HG03095 (cell line): Measurements from ENCODE around the gene PAWR.
"Not testable (repeated sequence)": the region's sequence is repeated elsewhere in the genome, so short reads cannot be mapped to it uniquely, and the experiment has no call there.

Experiments
- ATAC-seq: cut with Tn5 transposase; IDR thresholded peaks from one replicate; pipeline ENCODE4 v1.9.1; 2021; ENCODE audit warnings: moderate library complexity; ENCODE audit not compliant: unreplicated experiment

The PAWR gene

GRCh38 chr12:79687711-79688260 is 3.0 kb downstream of the PAWR start:
- no peak for ATAC-seq

- ATAC-seq: no peak
Measured at GRCh38 chr12:79686171-79686570, 4.6 kb downstream of the PAWR start.

- no peak for ATAC-seq
Measured at GRCh38 chr12:79685068-79685467, 5.7 kb downstream of the PAWR start.

DNA sequence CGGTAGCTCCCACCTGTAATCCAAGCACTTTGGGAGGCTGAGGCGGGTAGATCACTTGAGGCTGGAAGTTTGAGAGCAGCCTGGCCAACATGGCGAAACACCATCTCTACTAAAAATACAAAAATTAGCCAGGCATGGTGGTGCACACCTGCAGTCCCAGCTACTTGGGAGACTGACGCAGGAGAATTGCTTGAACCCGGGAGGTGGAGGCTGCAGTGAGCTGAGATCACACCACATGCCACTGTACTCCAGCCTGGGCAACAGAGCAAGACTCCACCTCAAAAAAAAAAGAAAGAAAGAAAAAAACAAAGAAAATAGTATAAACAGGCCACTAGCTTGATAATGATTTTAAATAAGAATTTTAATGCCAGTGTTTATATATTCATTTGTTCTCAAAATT is 6.4 kb downstream of the PAWR start:
- ATAC-seq: not testable (repeated sequence)

DNA sequence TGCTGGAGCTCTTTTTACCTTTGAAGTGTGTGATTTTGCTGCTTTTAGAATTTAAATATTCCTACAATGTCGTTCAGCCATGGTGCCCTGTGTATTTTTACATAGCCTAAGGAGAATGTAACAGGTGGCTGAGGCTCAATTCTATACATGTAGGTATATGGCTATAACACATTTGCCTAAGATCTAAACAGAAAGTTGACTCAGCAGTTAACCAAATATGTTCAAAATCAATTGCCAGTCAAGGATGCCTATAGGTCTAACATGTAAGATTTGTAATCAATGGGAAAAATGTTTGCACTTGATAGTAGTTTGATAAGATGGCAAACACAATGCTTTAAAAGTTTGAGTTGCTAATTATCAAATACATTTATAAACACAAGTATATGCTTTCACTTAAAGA is 8.2 kb downstream of the PAWR start:
- ATAC-seq: no peak

- ATAC-seq: no peak
Measured at GRCh38 chr12:79681008-79681590, 9.7 kb downstream of the PAWR start.

GRCh38 chr12:79680051-79680450 is 10.7 kb downstream of the PAWR start:
- no peak for ATAC-seq

GRCh38 chr12:79678306-79678705 is 12.5 kb downstream of the PAWR start:
- no peak for ATAC-seq

DNA sequence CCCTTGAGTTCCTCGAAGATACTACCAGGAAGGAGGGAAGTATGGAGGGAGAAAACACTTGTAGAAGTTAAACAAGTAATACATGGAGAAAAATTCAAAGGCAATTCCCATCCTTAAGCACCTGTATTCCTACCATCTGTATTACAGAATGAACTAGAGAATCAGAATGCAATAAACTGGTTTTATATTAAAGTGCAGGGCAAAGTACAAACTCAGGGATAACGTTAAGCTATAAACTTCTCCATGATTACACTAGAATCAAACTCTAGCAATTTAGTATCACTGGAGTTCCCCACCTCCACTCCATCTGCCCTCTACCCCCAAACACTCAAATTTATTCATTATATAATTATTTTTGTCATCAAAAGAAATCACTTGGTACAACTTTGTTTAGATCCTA is 13.1 kb downstream of the PAWR start:
- ATAC-seq: no peak

GRCh38 chr12:79676579-79676978 is 14.2 kb downstream of the PAWR start:
- no peak for ATAC-seq

- ATAC-seq: no peak
Measured at GRCh38 chr12:79674629-79675028, 16.1 kb downstream of the PAWR start.

DNA sequence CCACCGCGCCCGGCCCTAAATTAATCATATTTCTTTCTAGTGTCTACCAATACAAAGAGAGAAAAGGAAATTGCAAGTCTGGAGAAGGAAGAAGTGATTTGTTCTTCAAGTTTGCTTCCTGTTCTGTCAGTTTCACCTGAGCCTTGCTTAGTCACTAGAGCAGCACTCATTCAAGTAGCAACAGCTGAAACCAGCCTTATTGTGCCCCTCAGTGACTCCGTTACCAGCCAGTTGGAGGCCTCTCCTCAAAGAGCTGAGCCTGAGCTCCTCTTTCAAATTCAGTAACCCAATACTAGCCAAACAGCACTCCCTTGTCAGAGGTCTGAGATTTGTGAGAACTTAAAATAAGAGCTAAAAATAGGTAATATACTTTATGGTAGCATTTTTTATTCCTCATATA is 17.4 kb downstream of the PAWR start:
- no peak for ATAC-seq

- ATAC-seq: no peak
Measured at GRCh38 chr12:79668113-79668512, 22.7 kb downstream of the PAWR start.

DNA sequence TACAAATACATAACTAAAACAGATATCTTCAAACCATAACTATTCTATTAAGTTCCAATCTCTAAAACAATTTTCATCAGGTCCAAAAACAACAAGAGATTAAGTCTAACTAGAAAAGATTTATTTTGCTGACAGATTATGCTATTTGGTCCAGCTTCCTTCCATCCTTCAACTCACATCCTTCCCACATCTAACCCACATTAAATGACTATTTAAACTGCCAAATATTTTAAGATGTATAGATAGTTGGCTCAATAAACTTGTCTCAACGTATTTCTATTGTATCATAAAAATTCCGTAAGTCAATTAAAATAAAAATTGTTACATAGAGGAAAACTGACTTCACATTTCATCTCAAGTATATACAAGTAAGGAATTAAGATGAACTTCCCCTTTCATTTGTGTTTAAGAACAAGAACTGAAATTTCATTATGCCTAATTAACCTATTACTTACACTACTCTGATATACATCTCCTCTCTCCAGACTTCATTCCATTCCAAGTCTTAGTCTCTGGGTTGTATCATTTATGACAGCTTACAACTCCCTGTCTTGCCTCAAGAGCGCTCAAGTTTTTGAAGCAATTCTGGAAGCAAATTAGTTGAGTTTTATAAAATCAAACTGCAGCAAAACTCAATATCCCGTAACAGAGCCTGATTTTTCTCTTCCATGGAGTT is 25.4 kb downstream of the PAWR start:
- ATAC-seq: no peak

GRCh38 chr12:79664518-79664917 is 26.2 kb downstream of the PAWR start:
- no peak for ATAC-seq

DNA sequence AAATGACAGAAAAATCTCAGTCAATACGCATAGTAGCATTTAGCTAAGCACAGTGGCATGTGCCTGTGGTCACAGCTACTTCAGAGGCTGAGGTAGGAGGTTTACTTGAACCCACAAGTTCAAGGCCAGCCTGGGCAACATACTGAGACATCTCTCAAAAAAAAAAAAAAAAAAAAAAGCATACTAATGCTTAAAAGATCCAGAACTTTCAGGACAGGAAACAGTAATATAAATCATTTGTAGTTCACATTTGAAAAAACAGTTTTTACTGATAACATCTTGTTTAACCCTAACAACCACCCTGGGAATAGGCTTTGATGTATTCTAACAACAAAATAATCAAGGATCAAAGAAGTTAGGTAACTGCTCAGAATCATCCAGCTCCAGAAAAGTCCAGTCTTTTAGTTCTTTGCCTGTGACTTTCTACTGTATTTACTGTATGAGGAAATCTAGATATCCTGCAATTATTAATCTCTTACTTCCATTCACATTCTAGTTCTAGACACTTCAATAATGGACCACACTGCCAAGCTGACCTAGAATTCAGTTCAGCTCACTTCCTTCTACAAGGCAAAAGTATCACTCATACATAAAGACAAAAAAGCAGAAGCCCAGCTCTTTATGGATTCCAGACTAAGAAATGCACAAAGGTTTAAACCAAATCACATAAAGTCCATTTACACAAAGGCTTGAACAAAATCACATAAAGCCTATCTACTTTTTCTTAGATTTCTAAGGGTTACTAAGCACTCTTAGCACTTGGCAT is 28.5 kb downstream of the PAWR start:
- ATAC-seq: no peak

GRCh38 chr12:79661629-79662028 is 29.1 kb downstream of the PAWR start:
- ATAC-seq: no peak

GRCh38 chr12:79659961-79660431 is 30.8 kb downstream of the PAWR start:
- ATAC-seq: no peak

- no peak for ATAC-seq
Measured at GRCh38 chr12:79658221-79658620, 32.5 kb downstream of the PAWR start.

DNA sequence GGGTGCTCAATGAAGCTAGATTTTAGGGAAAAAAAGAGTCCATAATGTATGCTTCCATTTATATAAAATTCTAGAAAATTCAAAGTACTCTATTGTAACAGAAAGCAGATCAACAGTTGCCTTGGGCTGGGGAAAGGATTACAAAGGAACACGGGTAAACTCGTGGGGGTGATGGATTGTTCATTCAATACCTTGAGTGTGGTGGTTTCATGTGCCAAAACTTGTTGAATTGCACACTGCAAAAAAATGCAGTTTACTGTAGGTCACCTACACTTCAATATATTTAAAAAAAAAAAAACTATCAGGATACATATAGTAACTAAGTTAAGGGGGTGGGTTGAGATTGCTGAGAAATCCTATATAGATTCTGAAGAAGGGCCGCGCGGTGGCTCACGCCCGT is 33.6 kb downstream of the PAWR start:
- ATAC-seq: no peak

- no peak for ATAC-seq
Measured at GRCh38 chr12:79655036-79655435, 35.7 kb downstream of the PAWR start.

DNA sequence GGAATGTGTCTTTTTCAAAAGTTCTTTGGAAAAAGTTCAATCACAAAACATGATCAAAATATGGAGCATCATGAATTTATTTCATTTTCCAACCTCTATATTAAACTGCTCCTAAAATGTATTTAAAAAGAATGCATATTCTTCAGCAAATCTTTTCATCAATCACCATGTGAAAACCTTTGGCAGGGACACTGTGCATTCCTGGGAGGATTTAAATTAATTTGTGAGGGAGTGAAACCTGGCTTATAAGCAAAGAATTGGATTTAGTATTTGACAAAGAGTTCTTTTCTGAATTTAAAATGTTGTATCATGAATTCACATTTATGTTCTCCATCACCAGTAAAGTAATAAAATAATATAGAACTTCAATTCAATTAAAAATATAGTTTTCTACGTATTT is 38.2 kb downstream of the PAWR start:
- no peak for ATAC-seq
